Posterior cingulate gyrus (tissue), 11 donors: ENCODE results near the gene EEF1A2.

Experiments used
- DNase-seq, 10 donors: peaks; one replicate each; pipeline versions ENCODE4 v3.0.0 to v3.0.0-alpha.2; 2020 to 2021; ENCODE audit warnings: mixed read lengths in 3 of 10
- intact Hi-C: fragments of 100-400 bp; cut with DNase I; formaldehyde crosslinking; loops from one replicate; pipeline ENCODE4 v1.15.1; 2023

Gene EEF1A2

GRCh38 chr20:63522091-63522868 is 23.4 kb upstream of the EEF1A2 start:
- intact Hi-C loops: no loop called here
- peak in 3 of 10 donors; percentile 69 to 77 (median 76) for DNase-seq

- intact Hi-C loops: no loop called here
- peak in 3 of 10 donors; percentile 71 to 83 (median 80) for DNase-seq
These were observed 22.7 kb upstream of the EEF1A2 start for GRCh38 chr20:63521602-63522001.

GRCh38 chr20:63520934-63521601 is 22.2 kb upstream of the EEF1A2 start:
- DNase-seq: peak in 8 of 10 donors; percentile 65 to 97 (median 78)
- intact Hi-C loops: loop anchor here (1.0 kb wide), 1 partner anchor 25 kb away; no protein-coding TSS in a partner anchor

- intact Hi-C loops: loop anchor here (1.0 kb wide), 1 partner anchor 24 kb away; no protein-coding TSS in a partner anchor
- DNase-seq: peak; percentile 69 to 98 (median 80)
These were observed 21.6 kb upstream of the EEF1A2 start, which contains the start of gene PPDPF for GRCh38 chr20:63520504-63520933. Gene PPDPF (plus strand): TSS chr20:63520765. CDS start chr20:63521309, 544 bp downstream.

GRCh38 chr20:63519668-63520503 is 21.0 kb upstream of the EEF1A2 start:
- intact Hi-C loops: loop anchor here (1.0 kb wide), 1 partner anchor 24 kb away; no protein-coding TSS in a partner anchor
- peak in 5 of 10 donors; percentile 42 to 91 (median 83) for DNase-seq

- peak in 3 of 10 donors; percentile 8 to 79 (median 75) for DNase-seq
- intact Hi-C loops: no loop called here
These were observed 20.2 kb upstream of the EEF1A2 start for GRCh38 chr20:63518946-63519667.

DNA sequence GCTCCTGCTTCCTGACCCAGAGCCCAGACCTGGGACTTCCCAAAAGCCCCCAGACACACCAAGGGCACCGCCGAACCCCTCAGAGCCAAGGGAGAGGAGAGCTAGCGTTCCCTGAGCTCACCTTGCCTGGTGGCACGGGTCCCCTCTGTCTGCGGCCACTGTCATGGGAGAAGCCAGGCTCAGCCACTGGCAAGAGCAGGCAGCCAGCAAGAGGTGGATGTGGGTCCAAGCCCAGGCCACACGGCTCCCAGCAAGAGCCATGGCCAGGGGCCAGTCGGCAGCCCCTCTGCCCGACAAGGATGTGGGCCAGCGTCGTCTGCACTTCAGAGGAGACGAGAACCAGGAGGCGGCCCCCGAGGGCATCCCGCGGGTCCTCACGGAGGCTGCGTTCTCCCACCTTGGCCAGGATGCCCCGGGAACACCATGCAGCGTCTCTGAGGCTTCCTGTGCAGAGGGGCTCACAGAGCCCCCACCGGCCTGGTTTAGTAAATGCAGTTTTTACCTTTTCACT is 19.5 kb upstream of the EEF1A2 start:
- peak in 4 of 10 donors; percentile 9 to 84 (median 68) for DNase-seq
- intact Hi-C loops: no loop called here

DNA sequence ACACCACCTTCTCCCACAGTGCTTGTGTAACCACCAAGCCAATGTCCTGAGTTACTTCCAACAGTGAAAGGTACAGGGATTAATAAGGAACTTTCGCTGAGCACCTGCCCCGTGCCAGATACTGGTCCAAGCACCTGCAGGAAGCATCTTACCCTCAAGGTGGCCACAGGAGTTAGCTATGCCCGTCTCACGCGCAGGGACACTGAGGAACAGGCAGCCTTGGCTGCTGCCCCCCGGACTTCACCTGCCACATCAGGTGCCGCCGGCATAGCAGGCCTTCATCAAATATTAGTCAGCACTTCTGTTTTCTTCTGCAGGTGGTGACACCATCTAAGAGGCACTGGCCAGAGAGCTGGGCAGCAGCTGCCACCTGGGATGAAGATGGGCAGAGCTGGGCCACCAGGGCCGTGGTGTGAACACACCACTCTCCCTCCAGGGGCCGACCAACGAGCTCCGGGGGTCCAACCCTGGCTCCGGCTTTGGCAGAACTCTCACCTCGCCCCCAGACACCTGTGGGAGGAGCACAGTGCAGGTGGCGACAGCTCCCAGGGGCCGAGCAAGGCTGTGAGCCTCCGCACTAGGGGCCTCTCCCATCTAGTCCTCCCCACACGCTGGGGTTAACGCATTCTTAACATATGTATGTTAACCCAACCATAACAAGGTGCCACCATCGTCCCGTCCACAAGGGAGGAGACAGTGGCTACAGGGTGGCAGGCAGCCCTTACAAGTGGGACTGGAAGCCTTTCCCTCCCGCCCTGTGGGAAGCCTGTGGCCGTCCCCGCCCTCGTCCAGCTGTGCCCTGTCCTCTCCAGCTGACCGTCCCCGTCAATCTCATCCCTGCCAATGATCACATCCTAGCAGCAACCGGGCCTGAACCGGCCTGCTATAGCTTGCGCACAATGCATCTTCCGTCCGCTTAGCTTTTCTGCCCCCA is 18.8 kb upstream of the EEF1A2 start:
- intact Hi-C loops: no loop called here
- peak in 4 of 10 donors; percentile 4 to 86 (median 68) for DNase-seq

DNA sequence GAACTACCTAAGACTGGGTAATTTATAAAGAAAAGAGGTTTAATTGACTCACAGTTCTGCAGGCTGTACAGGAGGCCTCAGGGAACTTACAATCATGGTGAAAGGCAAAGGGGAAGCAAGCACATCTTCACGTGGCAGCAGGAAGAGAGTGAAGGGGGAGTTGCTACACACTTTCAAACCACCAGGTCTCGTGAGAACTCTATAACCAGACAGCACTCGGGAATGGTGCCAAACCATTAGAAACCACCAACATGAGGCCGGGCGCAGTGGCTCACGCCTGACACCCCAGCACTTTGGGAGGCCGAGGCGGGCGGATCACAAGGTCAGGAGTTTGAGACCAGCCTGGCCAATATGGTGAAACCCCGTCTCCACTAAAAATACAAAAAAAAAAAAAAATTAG is 15.6 kb upstream of the EEF1A2 start:
- intact Hi-C loops: loop anchor here (5.0 kb wide), 1 partner anchor 172 kb away; no protein-coding TSS in a partner anchor
- DNase-seq: peak in 3 of 10 donors; percentile 26 to 61 (median 44)

DNA sequence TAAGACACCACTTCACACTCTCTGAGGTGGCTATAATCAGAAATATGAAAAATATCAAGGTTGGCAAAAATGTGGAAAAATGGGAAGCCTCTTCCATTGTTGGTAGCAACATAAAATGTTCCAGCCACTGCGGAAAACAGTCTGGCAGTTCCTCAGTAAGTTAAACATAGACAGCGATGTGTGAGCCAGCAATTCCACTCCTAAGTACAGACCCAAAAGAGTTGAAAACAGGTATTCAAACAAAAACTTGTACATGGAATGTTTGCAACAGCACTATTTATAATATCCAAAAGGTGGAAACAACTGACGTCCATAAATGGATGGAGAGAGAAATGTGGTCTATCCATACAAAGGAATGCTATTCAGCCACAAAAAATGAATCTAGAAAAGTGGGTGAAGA is 14.3 kb upstream of the EEF1A2 start:
- intact Hi-C loops: loop anchor here (5.0 kb wide), 1 partner anchor 171 kb away; no protein-coding TSS in a partner anchor
- DNase-seq: no peak

GRCh38 chr20:63509088-63509564 is 10.2 kb upstream of the EEF1A2 start:
- DNase-seq: peak in 3 of 10 donors; percentile 37 to 63 (median 56)
- intact Hi-C loops: no loop called here

- intact Hi-C loops: no loop called here
These were observed 9.3 kb upstream of the EEF1A2 start for GRCh38 chr20:63508072-63508768.

DNA sequence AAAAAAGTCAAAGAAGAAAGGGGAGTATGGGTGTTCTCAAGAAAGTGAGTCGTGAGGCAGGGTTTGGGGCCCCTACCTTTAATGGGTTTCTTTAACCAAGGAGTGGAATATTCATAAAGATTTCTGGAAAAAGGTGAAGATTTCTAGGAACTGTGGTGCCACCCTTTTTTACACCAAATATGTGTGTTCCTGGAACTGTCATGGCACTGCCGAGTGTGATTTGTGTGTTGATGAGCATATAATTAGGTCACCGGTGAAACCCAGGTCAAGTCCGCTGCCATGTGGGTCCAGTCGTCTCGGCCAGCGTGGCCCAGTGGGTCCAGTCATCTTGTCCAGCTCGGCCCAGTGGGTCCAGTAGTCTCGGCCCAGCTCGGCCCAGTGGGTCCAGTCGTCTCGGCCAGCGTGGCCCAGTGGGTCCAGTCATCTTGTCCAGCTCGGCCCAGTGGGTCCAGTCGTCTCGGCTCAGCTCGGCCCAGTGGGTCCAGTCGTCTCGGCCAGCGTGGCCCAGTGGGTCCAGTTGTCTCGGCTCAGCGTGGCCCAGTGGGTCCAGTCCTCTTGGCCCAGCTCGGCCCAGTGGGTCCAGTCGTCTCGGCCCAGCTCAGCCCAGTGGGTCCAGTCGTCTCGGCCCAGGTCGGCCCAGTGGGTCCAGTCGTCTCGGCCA is 8.3 kb upstream of the EEF1A2 start:
- DNase-seq: peak in 3 of 10 donors; percentile 57 to 78 (median 74)
- intact Hi-C loops: no loop called here

More at GRCh38 chr20:63508072-63508768, 9.3 kb upstream of the EEF1A2 start:
- DNase-seq: peak in 3 of 10 donors; percentile 42 to 59 (median 55)

GRCh38 chr20:63505723-63506122 is 6.8 kb upstream of the EEF1A2 start:
- DNase-seq: peak in 3 of 10 donors; percentile 52 to 69 (median 67)
- intact Hi-C loops: no loop called here

- DNase-seq: peak in 3 of 10 donors; percentile 1 to 51 (median 9)
- intact Hi-C loops: no loop called here
These were observed 6.4 kb upstream of the EEF1A2 start for GRCh38 chr20:63505281-63505680.

DNA sequence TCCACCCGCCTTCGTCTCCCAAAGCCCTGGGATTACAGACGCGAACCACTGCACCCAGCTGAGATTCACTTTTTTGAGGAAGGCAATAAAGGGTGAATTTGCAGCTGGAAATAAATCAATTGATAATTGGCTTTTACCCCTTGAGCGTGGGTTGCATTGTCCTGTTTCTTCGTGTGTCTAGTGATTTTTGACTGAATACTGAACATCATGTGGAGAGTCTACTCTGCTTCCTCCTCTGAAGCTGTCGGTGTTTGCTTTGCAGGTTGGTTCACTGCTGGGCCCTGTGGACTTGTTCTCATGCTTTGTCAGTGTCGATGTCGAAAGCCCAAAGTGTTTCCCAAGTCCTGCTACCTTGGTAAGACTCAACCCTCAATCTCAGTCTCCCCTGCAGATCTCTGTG is 5.8 kb upstream of the EEF1A2 start:
- DNase-seq: peak in 1 of 10 donors; percentile 6
- intact Hi-C loops: no loop called here

DNA sequence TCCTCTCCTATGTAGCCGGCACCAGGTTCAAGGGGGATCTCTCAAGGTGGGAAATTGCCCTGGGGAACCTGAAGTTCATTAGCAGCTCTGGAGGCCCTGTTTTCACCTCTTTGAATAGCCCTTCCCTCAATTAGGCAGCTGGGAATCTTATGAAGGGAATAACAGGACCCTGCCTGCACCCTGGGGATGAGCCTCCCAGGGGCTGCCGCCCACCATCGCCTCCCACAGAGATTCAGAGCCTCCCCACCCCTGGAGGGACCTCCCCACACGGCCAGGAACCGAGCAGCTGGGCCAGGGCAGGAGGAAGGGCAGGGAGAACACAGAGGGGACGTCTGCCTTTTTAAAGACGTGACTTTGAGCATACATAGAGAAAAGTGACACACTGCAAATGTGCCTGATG is 4.6 kb upstream of the EEF1A2 start:
- intact Hi-C loops: no loop called here
- DNase-seq: peak in 3 of 10 donors; percentile 4 to 23 (median 11)
